GM11168 (cell line): ENCODE results near the gene AEN.

Source experiments
- in situ Hi-C: fragments of 300-500 bp; cut with MboI; formaldehyde crosslinking; loops from one replicate; pipeline ENCODE4 v1.12.0; 2022; ENCODE audit warnings: low sequenced_read_pairs; ENCODE audit not compliant: unreplicated experiment

AEN gene

DNA sequence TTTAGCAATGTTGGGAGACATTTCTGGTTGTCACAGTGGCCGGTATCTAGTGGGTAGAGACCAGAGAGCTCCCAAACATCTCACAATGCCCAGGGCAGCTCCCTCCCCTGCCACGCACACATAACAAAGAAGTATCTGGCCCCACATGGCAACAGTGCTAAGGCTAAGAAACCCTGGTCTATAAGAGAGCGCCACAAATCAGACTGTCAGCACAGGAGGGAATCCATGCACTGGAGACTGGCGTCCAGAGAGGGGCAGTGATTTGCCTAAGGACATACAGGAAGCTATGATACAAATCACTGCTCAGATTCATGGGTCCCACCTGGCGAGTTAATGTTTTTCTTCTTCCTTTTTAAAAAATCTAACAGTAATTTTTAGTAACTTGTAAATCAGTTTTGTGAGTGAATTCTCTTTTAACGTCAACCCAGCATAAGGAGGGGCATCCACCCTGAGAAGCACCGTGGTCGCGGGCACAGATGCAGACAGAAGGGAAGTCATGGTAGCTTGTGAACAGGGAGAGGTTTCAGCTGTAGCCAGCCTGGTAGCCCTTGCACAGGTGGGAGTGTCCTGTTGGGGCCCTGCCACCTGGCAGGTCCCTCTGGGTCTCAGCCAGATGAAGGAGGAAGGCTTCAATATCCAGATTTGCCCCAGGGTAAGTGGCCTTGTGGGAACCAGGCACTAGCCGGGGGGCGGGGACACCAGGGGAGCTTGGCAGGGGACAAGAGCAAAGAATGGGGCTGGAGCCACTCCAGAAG is 26.4 kb downstream of the AEN start:
- in situ Hi-C loops, result no loop called here

DNA sequence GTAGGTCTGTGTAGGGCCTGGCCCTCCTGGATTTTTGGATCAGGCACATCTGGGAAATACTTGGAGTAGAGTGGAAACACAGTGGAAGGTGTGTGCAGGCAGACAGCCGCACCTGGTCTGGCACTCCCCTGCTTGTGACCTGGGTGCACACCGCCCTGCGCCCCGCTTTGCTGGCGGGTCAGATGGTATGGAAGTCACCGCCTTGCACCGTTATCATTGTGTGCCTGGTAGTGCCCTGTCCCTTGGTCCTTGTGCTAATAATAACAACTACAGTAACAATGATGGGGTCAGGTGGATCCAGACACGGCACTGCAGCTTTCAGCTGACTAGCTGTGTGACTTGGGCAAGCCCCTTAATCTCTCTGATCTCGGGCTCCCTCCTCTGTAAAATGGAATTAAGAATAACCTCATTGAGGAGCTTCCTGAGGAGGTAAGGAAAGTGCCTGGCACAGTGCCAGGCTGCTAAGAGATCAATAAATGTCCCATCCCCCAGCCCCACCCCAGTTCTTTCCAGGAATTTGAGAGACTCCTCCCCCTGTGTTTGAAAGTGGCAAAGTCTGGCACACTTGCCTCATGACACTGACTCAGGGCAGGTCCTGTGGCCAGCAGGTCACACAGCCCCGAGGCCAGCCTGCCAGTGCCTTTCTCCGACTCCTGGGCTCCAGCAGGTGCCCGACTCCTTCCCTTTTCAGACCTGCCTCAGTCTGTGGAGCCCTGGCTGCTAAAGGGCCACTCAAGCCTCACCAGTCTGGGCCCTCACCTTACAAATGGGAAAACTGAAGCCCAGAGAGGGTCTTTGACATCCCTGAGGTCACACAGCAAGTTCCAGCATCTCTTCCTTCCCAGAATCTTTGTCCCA is 27.4 kb downstream of the AEN start:
- in situ Hi-C loops, result no loop called here

DNA sequence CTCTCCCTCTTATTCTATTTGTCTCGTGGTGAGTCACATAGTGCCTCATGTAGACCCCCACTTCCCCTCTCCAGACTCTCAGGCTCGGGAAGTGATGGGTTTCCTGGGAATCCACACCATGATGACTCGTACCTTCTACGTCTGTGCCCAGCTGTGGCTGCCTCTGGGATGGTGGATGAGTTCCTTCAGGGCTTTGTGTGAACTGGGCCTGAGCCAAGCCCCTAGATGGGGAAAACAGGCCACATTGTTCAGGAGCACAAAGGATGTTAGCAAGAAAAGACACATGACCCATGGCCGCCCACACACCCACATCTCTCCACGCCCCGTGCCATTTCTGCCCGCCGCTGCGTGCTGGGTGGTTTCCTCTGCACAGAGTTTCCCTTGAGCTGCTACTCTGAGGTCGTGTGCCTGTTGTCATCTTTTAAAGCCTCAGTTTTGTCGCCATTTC is 28.2 kb downstream of the AEN start:
- in situ Hi-C loops, result no loop called here

DNA sequence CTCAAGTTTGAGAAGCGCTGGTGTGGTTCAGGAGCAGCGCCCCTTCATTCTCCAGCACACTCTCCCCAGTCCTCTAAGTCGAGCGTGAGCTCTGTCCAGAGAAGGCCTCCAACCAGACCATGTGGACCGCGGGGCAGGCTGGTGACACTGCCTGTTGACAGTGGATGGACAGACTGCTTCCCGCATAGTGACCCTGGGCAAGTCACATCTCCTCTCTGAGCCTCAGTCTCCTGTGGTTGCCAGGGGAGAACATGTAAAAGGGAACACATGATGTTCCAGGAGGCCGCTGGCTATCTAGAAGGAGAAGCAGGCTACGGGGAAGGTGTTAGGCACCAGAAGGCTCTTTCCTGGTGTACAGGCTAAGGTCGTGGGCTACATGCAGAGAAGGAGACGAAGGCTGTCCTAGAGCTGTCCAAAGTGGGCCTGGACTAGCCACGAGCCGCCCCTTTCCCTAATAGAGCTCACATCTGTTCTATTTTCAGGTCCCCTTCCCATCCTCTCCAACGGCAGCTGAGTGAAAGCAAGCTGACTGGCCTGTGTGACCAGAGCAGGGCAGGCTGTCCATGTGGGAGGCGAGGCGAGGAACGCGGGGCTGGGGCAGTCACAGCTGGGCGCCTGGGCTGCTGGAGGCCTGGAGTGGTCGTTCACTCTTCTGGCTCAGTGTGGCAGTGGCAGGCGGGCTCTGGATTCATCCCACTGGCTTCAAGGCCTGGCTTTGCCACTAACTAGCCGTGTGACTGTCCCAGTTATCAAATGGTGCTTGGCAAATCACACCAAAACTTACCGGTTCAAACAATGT is 28.8 kb downstream of the AEN start:
- in situ Hi-C loops, result no loop called here

DNA sequence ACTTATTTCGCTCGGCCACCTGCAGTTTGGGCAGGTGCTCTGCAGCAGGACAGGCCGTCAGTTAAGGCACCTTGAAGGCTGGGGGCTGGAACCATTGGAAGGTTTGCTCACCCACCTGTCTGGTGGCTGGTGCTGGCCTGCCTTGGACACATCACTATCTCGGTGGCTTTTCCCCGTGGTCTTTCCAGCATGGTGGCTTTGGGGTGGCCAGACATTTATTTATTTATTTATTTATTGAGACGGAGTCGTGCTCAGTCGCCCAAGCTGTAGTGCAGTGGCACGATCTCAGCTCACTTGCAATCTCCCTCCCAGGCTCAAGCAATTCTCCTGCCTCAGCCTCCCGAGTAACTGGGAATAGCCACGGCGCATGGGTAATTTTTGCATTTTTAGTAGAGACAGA is 29.4 kb downstream of the AEN start:
- in situ Hi-C loops, result no loop called here

DNA sequence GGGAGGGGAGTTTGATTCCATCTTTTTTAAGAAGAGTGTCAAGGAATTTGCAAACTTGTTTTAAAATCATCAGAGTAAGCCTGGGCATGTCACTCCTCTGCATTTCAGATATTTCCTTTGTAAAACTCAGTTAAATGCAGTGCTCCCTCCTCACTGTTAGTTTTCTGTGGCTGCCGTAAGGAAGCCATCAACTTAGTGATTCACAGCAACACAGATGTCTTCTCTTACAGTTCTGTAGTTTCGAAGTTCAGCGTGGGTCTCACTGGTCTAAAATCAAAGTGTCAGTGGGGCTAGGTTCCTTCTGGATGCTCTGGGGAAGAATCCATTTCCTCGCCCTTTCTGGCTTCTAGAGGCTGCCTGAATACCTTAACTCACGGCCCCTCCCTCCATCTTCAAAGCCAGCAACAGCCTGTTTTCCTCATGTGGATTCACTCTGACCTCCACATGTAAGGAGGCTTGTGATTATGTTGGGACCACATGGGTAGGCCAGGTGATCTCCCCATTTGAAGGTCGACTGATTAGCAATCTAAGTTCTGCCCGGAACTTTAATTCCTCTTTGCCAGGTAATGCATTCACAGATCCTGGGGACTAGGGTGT is 30.1 kb downstream of the AEN start:
- in situ Hi-C loops, result no loop called here

DNA sequence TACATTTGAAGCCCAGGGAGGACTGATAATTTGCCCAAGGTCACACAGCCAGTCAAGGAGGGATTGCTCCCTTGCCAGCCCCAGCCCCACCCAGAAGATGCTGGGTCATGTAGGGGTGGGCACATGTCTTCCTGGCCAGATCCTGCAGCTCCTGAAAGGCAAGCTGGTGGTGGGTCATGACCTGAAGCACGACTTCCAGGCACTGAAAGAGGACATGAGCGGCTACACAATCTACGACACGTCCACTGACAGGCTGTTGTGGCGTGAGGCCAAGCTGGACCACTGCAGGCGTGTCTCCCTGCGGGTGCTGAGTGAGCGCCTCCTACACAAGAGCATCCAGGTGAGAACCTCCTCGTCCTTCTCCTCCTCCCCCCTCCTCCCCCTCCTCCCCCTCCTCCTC is 30.8 kb downstream of the AEN start:
- in situ Hi-C loops, result no loop called here

DNA sequence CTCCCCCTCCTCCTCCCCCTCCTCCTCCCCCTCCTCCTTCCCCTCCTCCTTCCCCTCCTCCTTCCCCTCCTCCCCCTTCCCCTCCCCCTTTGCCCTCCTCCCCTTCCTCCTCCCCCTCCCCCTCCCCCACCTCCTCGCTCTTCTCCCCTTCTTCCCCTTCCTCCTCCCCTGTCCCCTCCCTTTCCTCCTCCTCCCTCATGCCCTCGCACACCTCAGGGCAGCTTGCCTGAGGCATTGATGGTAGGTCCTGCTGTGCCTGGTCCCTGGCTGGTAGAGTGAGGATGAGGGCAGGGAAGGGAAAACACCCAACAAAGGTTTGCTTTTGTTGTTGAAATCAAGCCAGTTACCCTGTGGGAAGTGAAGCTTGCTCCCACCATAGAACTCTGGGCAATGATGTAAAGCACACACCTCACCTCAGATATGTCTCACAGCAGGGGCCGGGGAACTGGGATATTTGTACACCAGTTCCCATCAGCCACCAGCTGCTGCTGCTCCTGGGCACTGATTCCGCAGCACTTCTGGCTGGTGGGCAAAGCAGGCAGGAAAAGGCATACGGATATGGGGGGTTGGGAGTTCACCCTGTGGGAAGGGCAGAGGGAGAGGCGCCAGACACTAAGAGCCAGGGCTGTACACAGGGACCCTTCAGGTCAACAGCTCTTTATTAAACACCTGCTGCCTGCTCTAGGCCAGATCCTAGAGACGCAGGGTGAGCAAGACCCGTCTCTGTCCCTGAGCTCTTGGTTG is 31.5 kb downstream of the AEN start:
- in situ Hi-C loops, result no loop called here

DNA sequence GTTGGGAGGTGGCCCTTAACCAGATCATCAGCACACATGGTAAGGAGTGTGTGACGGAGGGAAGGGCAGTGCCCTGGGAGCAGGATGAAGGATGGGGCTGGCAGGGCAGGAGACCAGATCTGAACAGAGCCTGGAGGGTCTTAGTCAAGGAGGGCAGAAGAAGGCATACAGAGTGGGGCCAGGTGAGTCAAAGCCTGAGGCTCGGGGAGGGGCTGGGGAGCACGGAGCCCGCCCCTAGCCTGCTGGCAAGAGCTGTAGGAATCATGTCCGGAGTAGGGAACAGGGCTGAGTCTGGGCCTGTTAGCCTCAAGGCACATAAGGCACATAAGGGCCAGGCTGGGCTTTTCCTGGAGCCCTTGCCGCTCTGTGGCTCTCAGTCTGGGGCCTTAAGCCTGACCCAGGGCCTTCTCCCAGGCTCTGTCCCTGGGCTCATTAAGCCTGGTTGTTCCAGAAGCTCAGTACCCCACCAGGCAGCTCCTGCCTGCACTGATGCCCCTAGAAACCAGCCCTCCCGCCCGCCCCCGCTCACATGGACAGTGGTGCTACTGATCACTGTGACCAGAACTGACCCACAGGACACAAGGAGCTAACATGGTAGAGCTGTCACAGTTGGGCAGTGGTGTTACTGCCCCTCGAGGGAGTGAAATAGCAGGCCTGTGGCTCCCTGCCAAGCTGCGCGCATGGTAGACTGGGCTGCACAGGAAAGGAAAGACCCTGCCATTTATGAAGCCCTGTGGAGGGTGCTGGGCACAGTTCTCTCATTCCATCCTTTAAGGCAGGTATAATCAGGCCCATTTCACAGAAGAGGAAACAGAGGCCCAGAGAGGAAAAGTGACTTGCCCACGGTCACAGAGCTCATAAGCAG is 32.3 kb downstream of the AEN start:
- in situ Hi-C loops, result no loop called here

DNA sequence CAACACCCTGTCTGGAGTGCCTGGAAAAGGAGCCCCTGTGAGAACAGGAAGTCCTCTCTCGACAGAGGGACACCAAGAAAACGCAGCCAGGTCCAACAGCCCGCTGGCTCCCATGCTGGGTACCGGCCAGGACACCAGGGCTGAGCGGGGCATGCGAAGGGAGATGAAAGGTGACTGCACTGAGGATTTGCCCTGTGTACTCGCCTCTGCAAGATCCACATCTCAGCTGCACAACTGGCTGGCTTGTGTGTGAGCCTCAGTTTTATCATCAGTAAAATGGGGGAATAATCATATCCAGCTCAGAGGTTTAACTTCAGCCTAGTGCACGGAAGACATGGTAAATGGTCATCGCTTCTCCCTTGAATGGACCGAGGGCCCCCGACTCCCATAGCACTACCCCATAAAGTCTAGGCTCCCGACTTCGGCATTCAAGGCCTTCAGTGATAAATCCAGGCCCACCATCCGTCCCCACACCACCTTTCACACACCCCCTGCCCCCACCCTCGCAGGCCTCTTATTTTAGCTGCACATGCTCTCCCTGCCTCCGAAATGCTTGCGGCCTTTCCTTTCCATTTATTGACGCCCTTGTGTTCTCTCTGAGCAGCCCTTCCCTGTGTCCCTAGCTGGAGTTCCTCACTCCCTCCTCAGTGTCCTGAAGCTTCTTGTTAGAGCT is 33.4 kb downstream of the AEN start:
- in situ Hi-C loops, result no loop called here

DNA sequence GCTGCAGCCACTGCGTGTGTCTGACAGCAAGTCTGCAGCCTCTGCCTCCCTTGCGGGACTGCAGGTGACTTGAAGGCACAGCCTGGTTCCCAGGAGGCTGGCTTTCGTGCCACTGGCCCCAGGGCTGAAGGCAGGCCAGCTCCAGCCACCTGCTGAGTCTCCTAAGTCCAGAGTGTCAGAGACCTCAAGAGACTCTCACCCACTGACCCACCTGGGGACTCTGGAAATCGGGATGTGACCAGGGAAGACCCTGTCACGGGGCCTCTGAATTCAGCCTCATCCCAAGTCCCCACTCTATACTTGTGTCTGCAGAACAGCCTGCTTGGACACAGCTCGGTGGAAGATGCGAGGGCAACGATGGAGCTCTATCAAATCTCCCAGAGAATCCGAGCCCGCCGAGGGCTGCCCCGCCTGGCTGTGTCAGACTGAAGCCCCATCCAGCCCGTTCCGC is 34.0 kb downstream of the AEN start:
- in situ Hi-C loops, result no loop called here

DNA sequence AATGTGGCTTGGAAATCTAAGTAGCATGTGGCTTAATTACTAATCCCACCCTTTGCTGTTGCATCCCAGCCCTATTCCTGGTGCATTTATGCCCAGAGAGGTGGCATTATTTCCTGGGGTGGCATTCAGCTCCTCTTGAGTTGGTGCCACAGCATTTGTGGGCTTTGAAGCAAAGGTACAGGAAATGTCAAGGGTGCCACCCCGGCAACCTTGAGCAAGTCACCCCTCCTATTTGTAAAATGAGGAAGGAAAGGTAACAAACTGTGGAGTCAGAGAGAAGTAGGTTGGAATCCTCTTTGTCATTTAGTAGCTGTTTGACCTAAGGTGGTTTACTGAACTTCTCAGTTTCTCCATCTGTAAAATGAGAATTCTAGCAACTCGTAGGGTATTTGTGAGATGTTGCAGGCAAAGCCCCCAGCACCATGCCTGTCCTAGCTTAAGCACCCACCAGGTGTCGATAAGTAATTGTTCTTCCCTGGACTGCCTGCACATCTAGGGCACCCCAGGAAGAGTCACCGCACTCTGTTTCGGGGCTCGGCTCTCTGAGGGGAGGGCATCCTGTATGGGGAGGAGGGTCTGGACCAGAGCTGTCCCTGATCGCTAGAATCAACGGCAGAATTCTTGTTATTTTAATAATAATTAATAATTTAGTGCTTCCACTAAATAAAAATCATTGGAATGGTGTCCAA is 34.8 kb downstream of the AEN start:
- in situ Hi-C loops, result no loop called here

DNA sequence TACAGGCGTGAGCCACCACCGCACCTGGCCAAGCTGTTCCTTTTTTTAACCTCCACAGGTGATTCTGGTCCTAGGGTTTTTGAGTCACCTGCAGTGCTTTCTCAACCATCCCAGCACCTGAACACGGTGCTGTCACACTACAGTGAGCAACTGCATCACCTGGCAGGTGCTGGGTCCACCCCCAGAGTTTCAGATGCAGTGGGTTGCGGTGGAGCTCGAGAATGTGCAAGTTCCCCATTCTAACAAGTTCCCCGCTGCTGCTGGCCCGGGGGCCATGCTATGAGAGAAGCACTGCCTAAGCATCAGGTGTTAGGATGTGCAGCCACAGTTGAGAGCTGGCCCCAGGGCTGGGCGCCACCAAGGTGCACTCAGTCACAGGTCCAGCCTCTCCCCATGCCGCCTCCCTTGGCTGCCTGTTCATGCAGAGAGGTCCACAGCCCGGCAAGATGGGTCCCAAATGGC is 35.7 kb downstream of the AEN start:
- in situ Hi-C loops, result no loop called here

DNA sequence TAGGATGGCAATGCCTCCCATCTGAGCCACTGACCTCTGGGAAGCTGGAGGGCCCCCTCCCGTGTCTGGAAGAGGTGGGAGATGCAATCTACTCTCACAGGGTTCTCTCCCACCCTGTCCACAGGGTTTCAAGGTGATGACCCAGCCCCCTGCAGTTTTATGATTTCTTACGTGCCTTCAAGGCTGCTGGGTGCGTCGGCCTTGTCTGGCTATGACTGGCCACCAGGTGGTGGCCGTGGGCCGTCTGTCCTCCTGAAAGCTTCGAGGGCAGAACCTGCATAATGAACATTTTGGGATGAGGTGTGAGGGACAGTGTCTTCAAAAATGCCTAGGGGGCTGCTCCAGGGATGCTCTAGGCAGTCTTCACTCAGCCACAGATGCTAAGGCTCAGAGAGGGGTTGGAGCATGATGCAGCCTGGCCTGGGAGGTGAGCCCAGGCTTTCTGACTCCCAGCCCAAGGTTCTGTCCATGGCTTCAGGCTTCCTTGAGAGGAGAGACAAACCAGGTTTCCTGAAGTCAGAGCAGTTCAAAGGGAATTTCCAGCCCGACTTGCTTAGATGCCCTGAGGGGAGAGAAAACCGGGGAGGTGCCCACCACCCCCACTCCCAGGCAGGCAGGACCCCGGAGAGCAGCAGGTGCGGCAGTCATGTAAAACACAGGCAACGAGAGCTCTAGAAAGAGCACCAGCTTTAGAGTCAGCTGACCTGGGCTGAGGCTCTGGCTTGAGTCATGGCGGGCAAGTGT is 36.4 kb downstream of the AEN start:
- in situ Hi-C loops, result no loop called here

DNA sequence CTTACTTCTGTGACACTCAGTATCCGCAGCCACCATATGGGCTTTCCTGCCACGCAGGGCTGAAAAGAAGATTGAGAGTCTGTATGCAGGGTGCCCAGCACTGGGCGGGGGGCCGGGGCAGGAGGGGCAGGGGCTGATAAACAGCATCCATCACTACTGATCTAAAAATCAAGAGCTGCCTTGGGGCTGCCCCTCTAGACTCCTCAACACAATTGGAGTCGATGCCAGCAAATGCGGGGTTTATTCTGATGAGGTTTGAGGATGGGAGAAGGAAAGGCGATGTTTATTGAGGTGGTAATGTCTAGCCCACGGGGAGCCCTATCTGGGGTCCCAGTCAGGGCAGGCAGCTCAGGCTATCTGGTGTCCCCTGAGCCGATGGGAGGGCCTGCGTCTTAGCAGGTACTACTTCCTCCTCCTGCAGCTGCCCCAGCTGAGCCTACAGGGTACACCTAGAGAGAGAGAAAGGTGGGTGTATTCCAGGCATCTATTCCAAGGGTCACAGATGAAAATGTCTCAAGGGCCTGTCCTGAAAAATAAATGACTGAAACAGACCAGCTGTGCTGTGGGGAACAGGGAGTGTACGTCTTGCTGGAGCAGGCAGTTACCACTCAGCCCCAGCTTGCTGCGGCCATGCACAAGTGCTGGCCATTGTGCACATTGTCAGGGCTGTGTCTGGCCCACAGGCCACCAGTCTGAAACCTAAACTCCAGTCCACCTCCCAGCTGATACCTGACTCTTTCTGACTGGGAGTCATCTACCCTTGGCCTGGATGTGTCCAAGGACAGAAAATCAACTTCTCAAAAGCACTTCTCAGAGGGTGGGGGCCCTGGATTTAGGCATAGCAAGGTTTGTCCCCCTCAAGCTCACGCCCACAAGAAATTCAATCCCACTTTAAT is 37.2 kb downstream of the AEN start:
- in situ Hi-C loops, result no loop called here
